GM23338 (cell line): ENCODE results near the gene GRK5. TPM values are rescaled to one million over a fixed set of nuclear protein-coding genes. Genes with fewer than 3 reads are reported as not detected.

Experiments
- ATAC-seq: fragments of 200-7000 bp; cut with Tn5 transposase; 3 replicates; pipeline ENCODE4 v1.9.1; 2020
- DNase-seq: peaks from one replicate; pipeline ENCODE4 v3.0.0-alpha.2; 2015; ENCODE audit warnings: low spot score
- H2AFZ ChIP-seq: fragments of 200-600 bp; sonication (generic); 2 replicates; pipeline ENCODE4 v1.8.0; 2016; ENCODE audit warnings: antibody characterized with exemption, mild to moderate bottlenecking, moderate library complexity
- H3F3A ChIP-seq: fragments of 200-600 bp; sonication (generic); replicated peaks from 2 replicates; pipeline ENCODE4 v1.8.0; 2017; ENCODE audit warnings: antibody characterized with exemption, mixed run types, low read depth
- H3K27ac ChIP-seq: fragments of 200-600 bp; sonication (generic); 2 replicates; pipeline ENCODE4 v1.6.1; 2016; ENCODE audit warnings: low read depth
- H3K27me3 ChIP-seq: fragments of 200-600 bp; sonication (generic); 2 replicates; pipeline ENCODE4 v1.8.0; 2016; ENCODE audit warnings: mild to moderate bottlenecking, mixed run types, moderate library complexity; ENCODE audit not compliant: insufficient read depth
- H3K36me3 ChIP-seq: fragments of 200-600 bp; sonication (generic); 2 replicates; pipeline ENCODE4 v1.8.0; 2016; ENCODE audit warnings: mild to moderate bottlenecking; ENCODE audit not compliant: insufficient read depth
- H3K4me1 ChIP-seq: fragments of 200-600 bp; sonication (generic); 2 replicates; pipeline ENCODE4 v1.8.0; 2016; ENCODE audit warnings: mild to moderate bottlenecking, moderate library complexity; ENCODE audit not compliant: insufficient read depth
- H3K4me2 ChIP-seq: fragments of 200-600 bp; sonication (generic); 2 replicates; pipeline ENCODE4 v1.7.1; 2017; ENCODE audit warnings: mixed run types
- H3K4me3 ChIP-seq: fragments of 200-600 bp; sonication (generic); 2 replicates; pipeline ENCODE4 v1.6.1; 2016; ENCODE audit warnings: mixed run types
- H3K79me2 ChIP-seq: fragments of 200-600 bp; sonication (generic); replicated peaks from 2 replicates; pipeline ENCODE4 v1.8.0; 2017; ENCODE audit warnings: mild to moderate bottlenecking; ENCODE audit not compliant: insufficient read depth
- H3K9me2 ChIP-seq: fragments of 200-600 bp; sonication (generic); 2 replicates; pipeline ENCODE4 v1.8.0; 2017; ENCODE audit not compliant: insufficient read depth
- H4K20me1 ChIP-seq: fragments of 200-600 bp; sonication (generic); replicated peaks from 2 replicates; pipeline ENCODE4 v1.8.0; 2017; ENCODE audit warnings: mild to moderate bottlenecking; ENCODE audit not compliant: insufficient read depth
- H3K27ac Mint-ChIP-seq: 2 replicates; pipeline ENCODE4 v1.8.0; 2020; ENCODE audit warnings: inconsistent platforms, mild to moderate bottlenecking, moderate library complexity, mixed read lengths
- H3K27me3 Mint-ChIP-seq: 3 replicates; pipeline ENCODE4 v1.8.0; 2022; ENCODE audit warnings: low read depth, mild to moderate bottlenecking, moderate library complexity, mixed read lengths, inconsistent platforms; ENCODE audit not compliant: insufficient read depth, poor library complexity
- H3K36me3 Mint-ChIP-seq: 3 replicates; pipeline ENCODE4 v1.8.0; 2021; ENCODE audit warnings: low read depth, mild to moderate bottlenecking, inconsistent platforms, moderate library complexity, mixed read lengths
- H3K4me1 Mint-ChIP-seq: 3 replicates; pipeline ENCODE4 v1.8.0; 2020; ENCODE audit warnings: mild to moderate bottlenecking, inconsistent platforms, mixed read lengths
- H3K4me3 Mint-ChIP-seq: 3 replicates; pipeline ENCODE4 v1.8.0; 2021; ENCODE audit warnings: moderate library complexity, mild to moderate bottlenecking, inconsistent platforms, mixed read lengths
- H3K9me3 Mint-ChIP-seq: 3 replicates; pipeline ENCODE4 v1.8.0; 2020; ENCODE audit warnings: moderate library complexity, mild to moderate bottlenecking, inconsistent platforms, mixed read lengths
- CREB1 ChIP-seq: fragments of 250-450 bp; sonication (Bioruptor Pico); IDR thresholded peaks from 2 replicates; pipeline ENCODE4 v1.5.0; 2020; ENCODE audit warnings: low read depth, mild to moderate bottlenecking, moderate library complexity
- EZH2 ChIP-seq: fragments of 200-600 bp; sonication (generic); IDR thresholded peaks from one replicate; pipeline ENCODE4 v1.8.0; 2017; ENCODE audit warnings: antibody characterized with exemption, mild to moderate bottlenecking, low read depth; ENCODE audit not compliant: unreplicated experiment
- EZH2phosphoT487 ChIP-seq: fragments of 200-600 bp; sonication (generic); IDR thresholded peaks from one replicate; pipeline ENCODE4 v1.8.1; 2018; ENCODE audit warnings: antibody characterized with exemption; ENCODE audit not compliant: unreplicated experiment
- JUNB ChIP-seq: IDR thresholded peaks from one replicate; pipeline ENCODE4 v1.6.1; 2016; ENCODE audit warnings: antibody characterized with exemption; ENCODE audit not compliant: unreplicated experiment
- NANOG ChIP-seq: IDR thresholded peaks from 2 replicates; pipeline ENCODE4 v1.6.1; 2016; ENCODE audit warnings: antibody characterized with exemption, borderline replicate concordance
- POLR2AphosphoS5 ChIP-seq: IDR thresholded peaks from 2 replicates; pipeline ENCODE4 v1.6.1; 2016; ENCODE audit warnings: antibody characterized with exemption, low read depth
- STAT1 ChIP-seq: IDR thresholded peaks from one replicate; pipeline ENCODE4 v1.6.1; 2016; ENCODE audit warnings: antibody characterized with exemption; ENCODE audit not compliant: unreplicated experiment
- ZNF114 ChIP-seq: fragments of 250-450 bp; sonication (Bioruptor Pico); IDR thresholded peaks from 2 replicates; pipeline ENCODE4 v1.5.0; 2020; ENCODE audit warnings: mild to moderate bottlenecking, moderate library complexity
- ZNF331 ChIP-seq: fragments of 250-450 bp; sonication (Bioruptor Pico); IDR thresholded peaks from 2 replicates; pipeline ENCODE4 v1.5.0; 2020; ENCODE audit warnings: low read depth, mild to moderate bottlenecking, moderate library complexity
- polyA plus RNA-seq: library from polyadenylated mRNA; unstranded; fragments of >200 nt; fragmentation: Nextera tagmentation; extraction: Ambion mirVana; gene quantifications from 2 replicates; pipeline ENCODE4 v1.2.1, GENCODE V29; 2016
- total RNA-seq: library from RNA; depleted of rRNA; stranded (reverse); fragments of >200 nt; shearing (Covaris generic); gene quantifications from 2 replicates; pipeline ENCODE4 v1.2.3, GENCODE V29; 2014
- TF ChIP-seq, protein P1 (sequence below), 2 experiments: fragments of 200-600 bp in 1 of 2; sonication (generic) in 1 of 2; conservative IDR thresholded peaks; 2 replicates each; pipeline versions ENCODE4 v1.5.1 to v1.6.1; 2016 to 2017; ENCODE audit warnings: antibody characterized with exemption in 2 of 2, low read depth in 2 of 2, mild to moderate bottlenecking in 2 of 2, moderate library complexity in 1 of 2
- TF ChIP-seq, protein P2 (sequence below): IDR thresholded peaks from one replicate; pipeline ENCODE4 v1.6.1; 2018; ENCODE audit warnings: antibody characterized with exemption; ENCODE audit not compliant: unreplicated experiment
- TF ChIP-seq, protein P3 (sequence below): fragments of 250-450 bp; sonication (Bioruptor Pico); IDR thresholded peaks from 2 replicates; pipeline ENCODE4 v1.5.0; 2020; ENCODE audit warnings: mild to moderate bottlenecking, moderate library complexity
- TF ChIP-seq, protein P4 (sequence below): IDR thresholded peaks from 2 replicates; pipeline ENCODE4 v1.6.1; 2016; ENCODE audit warnings: antibody characterized with exemption

The GRK5 gene
- total and polyA plus RNA-seq, 2 experiments from 2014 or later: 0.53 to 2.0 TPM

DNA sequence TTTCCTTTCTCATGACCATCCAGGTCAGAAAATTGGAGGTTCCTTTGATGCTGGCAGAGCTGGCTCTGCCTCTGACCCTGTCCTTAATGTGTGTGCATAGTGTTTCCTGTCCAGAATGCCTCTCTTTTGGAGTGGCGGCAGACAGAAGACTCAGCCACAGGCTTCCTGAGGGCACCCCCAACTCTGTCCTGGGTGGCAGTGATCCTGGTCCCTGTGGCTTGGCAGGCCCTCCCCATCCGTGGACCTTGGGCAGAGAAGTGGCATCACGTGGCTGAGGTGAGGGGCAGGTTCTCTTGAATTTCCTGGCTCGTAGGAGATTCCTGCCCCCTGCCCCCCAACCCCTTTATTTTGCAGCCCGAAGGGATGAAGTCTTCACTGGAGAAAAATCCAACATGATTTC, 202.0 kb downstream of the GRK5 start:
- Histone ChIP-seq H3F3A (no peaks in the 10 kb centered on the region), H3K4me2 (no peak overlapping the region), H4K20me1 (no peaks in the 10 kb centered on the region), H3K27ac (no peak overlapping the region), H3K4me3 (no peak overlapping the region), H3K4me1 (no peaks in the 10 kb centered on the region; the same call in 1 of the 2 replicates), H2AFZ (no peak overlapping the region), H3K9me2 (no peaks in the 10 kb centered on the region), H3K27me3 (no peaks in the 10 kb centered on the region), H3K79me2 (no peaks in the 10 kb centered on the region), H3K36me3 (no peaks in the 10 kb centered on the region)
- Mint-ChIP-seq H3K4me1 (peaks cover 23% of the 10 kb centered on the region), H3K36me3 (no peaks in the 10 kb centered on the region), H3K9me3 (no peaks in the 10 kb centered on the region), H3K27me3 (peaks cover 10% of the 10 kb centered on the region), H3K27ac (no peak overlapping the region), H3K4me3 (no peak overlapping the region)
- no peak for ATAC-seq
- DNase-seq: no peak
- TF ChIP-seq, protein P1, sequence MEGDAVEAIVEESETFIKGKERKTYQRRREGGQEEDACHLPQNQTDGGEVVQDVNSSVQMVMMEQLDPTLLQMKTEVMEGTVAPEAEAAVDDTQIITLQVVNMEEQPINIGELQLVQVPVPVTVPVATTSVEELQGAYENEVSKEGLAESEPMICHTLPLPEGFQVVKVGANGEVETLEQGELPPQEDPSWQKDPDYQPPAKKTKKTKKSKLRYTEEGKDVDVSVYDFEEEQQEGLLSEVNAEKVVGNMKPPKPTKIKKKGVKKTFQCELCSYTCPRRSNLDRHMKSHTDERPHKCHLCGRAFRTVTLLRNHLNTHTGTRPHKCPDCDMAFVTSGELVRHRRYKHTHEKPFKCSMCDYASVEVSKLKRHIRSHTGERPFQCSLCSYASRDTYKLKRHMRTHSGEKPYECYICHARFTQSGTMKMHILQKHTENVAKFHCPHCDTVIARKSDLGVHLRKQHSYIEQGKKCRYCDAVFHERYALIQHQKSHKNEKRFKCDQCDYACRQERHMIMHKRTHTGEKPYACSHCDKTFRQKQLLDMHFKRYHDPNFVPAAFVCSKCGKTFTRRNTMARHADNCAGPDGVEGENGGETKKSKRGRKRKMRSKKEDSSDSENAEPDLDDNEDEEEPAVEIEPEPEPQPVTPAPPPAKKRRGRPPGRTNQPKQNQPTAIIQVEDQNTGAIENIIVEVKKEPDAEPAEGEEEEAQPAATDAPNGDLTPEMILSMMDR (conservative IDR thresholded peaks at IDR 0.05; ENCODE audit: low read depth in 2 of 2): no peak
- TF ChIP-seq, protein P2, sequence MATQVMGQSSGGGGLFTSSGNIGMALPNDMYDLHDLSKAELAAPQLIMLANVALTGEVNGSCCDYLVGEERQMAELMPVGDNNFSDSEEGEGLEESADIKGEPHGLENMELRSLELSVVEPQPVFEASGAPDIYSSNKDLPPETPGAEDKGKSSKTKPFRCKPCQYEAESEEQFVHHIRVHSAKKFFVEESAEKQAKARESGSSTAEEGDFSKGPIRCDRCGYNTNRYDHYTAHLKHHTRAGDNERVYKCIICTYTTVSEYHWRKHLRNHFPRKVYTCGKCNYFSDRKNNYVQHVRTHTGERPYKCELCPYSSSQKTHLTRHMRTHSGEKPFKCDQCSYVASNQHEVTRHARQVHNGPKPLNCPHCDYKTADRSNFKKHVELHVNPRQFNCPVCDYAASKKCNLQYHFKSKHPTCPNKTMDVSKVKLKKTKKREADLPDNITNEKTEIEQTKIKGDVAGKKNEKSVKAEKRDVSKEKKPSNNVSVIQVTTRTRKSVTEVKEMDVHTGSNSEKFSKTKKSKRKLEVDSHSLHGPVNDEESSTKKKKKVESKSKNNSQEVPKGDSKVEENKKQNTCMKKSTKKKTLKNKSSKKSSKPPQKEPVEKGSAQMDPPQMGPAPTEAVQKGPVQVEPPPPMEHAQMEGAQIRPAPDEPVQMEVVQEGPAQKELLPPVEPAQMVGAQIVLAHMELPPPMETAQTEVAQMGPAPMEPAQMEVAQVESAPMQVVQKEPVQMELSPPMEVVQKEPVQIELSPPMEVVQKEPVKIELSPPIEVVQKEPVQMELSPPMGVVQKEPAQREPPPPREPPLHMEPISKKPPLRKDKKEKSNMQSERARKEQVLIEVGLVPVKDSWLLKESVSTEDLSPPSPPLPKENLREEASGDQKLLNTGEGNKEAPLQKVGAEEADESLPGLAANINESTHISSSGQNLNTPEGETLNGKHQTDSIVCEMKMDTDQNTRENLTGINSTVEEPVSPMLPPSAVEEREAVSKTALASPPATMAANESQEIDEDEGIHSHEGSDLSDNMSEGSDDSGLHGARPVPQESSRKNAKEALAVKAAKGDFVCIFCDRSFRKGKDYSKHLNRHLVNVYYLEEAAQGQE: no peak
- TF ChIP-seq CREB1 (CRISPR knock-in tag) (no peak), NANOG (no peak), EZH2phosphoT487 (no peak), ZNF331 (CRISPR knock-in tag) (no peak), JUNB (no peak), STAT1 (no peak), EZH2 (no peak), ZNF114 (CRISPR knock-in tag) (no peak), POLR2AphosphoS5 (no peak)
- TF ChIP-seq, protein P3, sequence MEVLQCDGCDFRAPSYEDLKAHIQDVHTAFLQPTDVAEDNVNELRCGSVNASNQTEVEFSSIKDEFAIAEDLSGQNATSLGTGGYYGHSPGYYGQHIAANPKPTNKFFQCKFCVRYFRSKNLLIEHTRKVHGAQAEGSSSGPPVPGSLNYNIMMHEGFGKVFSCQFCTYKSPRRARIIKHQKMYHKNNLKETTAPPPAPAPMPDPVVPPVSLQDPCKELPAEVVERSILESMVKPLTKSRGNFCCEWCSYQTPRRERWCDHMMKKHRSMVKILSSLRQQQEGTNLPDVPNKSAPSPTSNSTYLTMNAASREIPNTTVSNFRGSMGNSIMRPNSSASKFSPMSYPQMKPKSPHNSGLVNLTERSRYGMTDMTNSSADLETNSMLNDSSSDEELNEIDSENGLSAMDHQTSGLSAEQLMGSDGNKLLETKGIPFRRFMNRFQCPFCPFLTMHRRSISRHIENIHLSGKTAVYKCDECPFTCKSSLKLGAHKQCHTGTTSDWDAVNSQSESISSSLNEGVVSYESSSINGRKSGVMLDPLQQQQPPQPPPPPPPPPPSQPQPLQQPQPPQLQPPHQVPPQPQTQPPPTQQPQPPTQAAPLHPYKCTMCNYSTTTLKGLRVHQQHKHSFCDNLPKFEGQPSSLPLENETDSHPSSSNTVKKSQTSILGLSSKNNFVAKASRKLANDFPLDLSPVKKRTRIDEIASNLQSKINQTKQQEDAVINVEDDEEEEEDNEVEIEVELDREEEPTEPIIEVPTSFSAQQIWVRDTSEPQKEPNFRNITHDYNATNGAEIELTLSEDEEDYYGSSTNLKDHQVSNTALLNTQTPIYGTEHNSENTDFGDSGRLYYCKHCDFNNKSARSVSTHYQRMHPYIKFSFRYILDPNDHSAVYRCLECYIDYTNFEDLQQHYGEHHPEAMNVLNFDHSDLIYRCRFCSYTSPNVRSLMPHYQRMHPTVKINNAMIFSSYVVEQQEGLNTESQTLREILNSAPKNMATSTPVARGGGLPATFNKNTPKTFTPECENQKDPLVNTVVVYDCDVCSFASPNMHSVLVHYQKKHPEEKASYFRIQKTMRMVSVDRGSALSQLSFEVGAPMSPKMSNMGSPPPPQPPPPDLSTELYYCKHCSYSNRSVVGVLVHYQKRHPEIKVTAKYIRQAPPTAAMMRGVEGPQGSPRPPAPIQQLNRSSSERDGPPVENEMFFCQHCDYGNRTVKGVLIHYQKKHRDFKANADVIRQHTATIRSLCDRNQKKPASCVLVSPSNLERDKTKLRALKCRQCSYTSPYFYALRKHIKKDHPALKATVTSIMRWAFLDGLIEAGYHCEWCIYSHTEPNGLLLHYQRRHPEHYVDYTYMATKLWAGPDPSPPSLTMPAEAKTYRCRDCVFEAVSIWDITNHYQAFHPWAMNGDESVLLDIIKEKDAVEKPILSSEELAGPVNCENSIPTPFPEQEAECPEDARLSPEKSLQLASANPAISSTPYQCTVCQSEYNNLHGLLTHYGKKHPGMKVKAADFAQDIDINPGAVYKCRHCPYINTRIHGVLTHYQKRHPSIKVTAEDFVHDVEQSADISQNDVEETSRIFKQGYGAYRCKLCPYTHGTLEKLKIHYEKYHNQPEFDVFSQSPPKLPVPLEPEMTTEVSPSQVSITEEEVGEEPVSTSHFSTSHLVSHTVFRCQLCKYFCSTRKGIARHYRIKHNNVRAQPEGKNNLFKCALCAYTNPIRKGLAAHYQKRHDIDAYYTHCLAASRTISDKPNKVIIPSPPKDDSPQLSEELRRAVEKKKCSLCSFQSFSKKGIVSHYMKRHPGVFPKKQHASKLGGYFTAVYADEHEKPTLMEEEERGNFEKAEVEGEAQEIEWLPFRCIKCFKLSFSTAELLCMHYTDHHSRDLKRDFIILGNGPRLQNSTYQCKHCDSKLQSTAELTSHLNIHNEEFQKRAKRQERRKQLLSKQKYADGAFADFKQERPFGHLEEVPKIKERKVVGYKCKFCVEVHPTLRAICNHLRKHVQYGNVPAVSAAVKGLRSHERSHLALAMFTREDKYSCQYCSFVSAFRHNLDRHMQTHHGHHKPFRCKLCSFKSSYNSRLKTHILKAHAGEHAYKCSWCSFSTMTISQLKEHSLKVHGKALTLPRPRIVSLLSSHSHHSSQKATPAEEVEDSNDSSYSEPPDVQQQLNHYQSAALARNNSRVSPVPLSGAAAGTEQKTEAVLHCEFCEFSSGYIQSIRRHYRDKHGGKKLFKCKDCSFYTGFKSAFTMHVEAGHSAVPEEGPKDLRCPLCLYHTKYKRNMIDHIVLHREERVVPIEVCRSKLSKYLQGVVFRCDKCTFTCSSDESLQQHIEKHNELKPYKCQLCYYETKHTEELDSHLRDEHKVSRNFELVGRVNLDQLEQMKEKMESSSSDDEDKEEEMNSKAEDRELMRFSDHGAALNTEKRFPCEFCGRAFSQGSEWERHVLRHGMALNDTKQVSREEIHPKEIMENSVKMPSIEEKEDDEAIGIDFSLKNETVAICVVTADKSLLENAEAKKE (CRISPR knock-in tag): no peak
- TF ChIP-seq, protein P4, sequence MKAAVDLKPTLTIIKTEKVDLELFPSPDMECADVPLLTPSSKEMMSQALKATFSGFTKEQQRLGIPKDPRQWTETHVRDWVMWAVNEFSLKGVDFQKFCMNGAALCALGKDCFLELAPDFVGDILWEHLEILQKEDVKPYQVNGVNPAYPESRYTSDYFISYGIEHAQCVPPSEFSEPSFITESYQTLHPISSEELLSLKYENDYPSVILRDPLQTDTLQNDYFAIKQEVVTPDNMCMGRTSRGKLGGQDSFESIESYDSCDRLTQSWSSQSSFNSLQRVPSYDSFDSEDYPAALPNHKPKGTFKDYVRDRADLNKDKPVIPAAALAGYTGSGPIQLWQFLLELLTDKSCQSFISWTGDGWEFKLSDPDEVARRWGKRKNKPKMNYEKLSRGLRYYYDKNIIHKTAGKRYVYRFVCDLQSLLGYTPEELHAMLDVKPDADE: no peak
